K562 (cell line): Measurements from ENCODE around the gene MAST3. TPM values are rescaled to one million over a fixed set of nuclear protein-coding genes. Genes with fewer than 3 reads are reported as not detected.

ENCODE experiments used
- ATAC-seq: fragments of 200-7000 bp; cut with Tn5 transposase; 3 replicates; pipeline ENCODE4 v1.9.1; 2020; ENCODE audit warnings: moderate library complexity
- BruUV-seq: library from RNA; stranded (reverse); fragments of 400-500 nt; replicated peaks from 2 replicates; lab custom pipeline; 2021; lab: Mats Ljungman, UMichigan
- CTCF ChIA-PET: fragments of 300-600 bp; formaldehyde crosslinking; extraction: SDS; loops from one replicate; lab custom pipeline; 2021; ENCODE audit warnings: low intra/inter-chr PET ratio; lab: Yijun Ruan, JAX
- POLR2A ChIA-PET: fragments of 300-600, 350-650 bp; sonication (Branson Sonifier 250); formaldehyde crosslinking; extraction: SDS; loops from one replicate; lab custom pipeline; 2021; ENCODE audit warnings: antibody characterized with exemption, inconsistent platforms; lab: Yijun Ruan, JAX
- DNase-seq, 4 experiments: peaks; one replicate each; pipeline versions ENCODE4 v3.0.0 to v3.0.0-alpha.2; 2011 to 2018; ENCODE audit warnings: low spot score in 3 of 4, mixed read lengths in 3 of 4; ENCODE audit errors: extremely low read depth in 1 of 4
- FAIRE-seq: peaks from 2 replicates; lab custom pipeline; 2011; peaks lifted over from hg19 to GRCh38; lab: Jason Lieb, UNC
- H2AFZ ChIP-seq: 2 replicates; pipeline ENCODE4 v1.6.0; 2011; ENCODE audit warnings: low read depth, low read length, control low read depth, inconsistent platforms
- H3K27ac ChIP-seq: fragments of 200-600 bp; 3 replicates; pipeline ENCODE4 v1.8.0; 2011; ENCODE audit warnings: low read depth, mild to moderate bottlenecking, control low read depth, inconsistent platforms, low read length, moderate library complexity, mixed read lengths; ENCODE audit errors: extremely low read depth
- H3K27me3 ChIP-seq, 2 experiments: fragments of 300-600 bp in 1 of 2; 2 replicates in 1 of 2; 3 replicates in 1 of 2; pipeline versions ENCODE4 v1.6.0 to v1.8.0; 2011; ENCODE audit warnings: inconsistent platforms in 2 of 2, low read length in 2 of 2, mild to moderate bottlenecking in 1 of 2, mixed read lengths in 1 of 2, moderate library complexity in 1 of 2; ENCODE audit not compliant: control insufficient read depth in 2 of 2, insufficient read depth in 2 of 2
- H3K36me3 ChIP-seq: fragments of 300-600 bp; 3 replicates; pipeline ENCODE4 v1.8.0; 2011; ENCODE audit warnings: mild to moderate bottlenecking, low read length, inconsistent platforms; ENCODE audit not compliant: control insufficient read depth, insufficient read depth
- H3K4me1 ChIP-seq, 2 experiments: fragments of 200-600 bp in 1 of 2; replicated peaks in 1 of 2; 2 replicates in 1 of 2; 3 replicates in 1 of 2; pipeline versions ENCODE4 v1.5.1 to v1.8.0; 2011; ENCODE audit warnings: inconsistent platforms in 2 of 2, low read length in 2 of 2, mild to moderate bottlenecking in 1 of 2, mixed read lengths in 1 of 2, moderate library complexity in 1 of 2; ENCODE audit not compliant: control insufficient read depth in 2 of 2, insufficient read depth in 2 of 2
- H3K4me2 ChIP-seq: 2 replicates; pipeline ENCODE4 v1.6.1; 2011; ENCODE audit warnings: low read length, control low read depth, inconsistent platforms, mixed read lengths; ENCODE audit not compliant: insufficient read depth
- H3K4me3 ChIP-seq: fragments of 200-600 bp; sonication (generic), shearing (Covaris generic); 2 replicates; pipeline ENCODE4 v1.5.1; 2016; ENCODE audit warnings: control low read depth, inconsistent platforms
- H3K79me2 ChIP-seq: fragments of 200-600 bp; 3 replicates; pipeline ENCODE4 v1.8.0; 2011; ENCODE audit warnings: low read length, inconsistent platforms; ENCODE audit not compliant: control insufficient read depth, insufficient read depth
- H3K9ac ChIP-seq, 2 experiments: 2 replicates each; pipeline versions ENCODE4 v1.6.0 to v1.6.1; 2011; ENCODE audit warnings: low read depth in 2 of 2, low read length in 2 of 2, control low read depth in 1 of 2, inconsistent platforms in 1 of 2, mild to moderate bottlenecking in 1 of 2, mixed read lengths in 1 of 2; ENCODE audit not compliant: insufficient read depth in 1 of 2
- H3K9me1 ChIP-seq: one replicate; pipeline ENCODE4 v1.6.0; 2011; ENCODE audit warnings: inconsistent platforms, mild to moderate bottlenecking, low read length, moderate library complexity; ENCODE audit not compliant: control insufficient read depth, insufficient read depth
- H3K9me3 ChIP-seq: replicated peaks from 2 replicates; pipeline ENCODE4 v1.5.1; 2011; ENCODE audit warnings: low read depth, low read length, inconsistent platforms; ENCODE audit not compliant: control insufficient read depth, insufficient read depth
- H4K20me1 ChIP-seq: replicated peaks from 2 replicates; pipeline ENCODE4 v1.6.1; 2011; ENCODE audit warnings: low read length, inconsistent platforms, mixed read lengths; ENCODE audit not compliant: control insufficient read depth, insufficient read depth
- KDM1A ChIP-seq, 2 experiments: fragments of 450-650 bp; IDR thresholded peaks; 2 replicates each; pipeline ENCODE4 v1.6.1; 2016; ENCODE audit warnings: mild to moderate bottlenecking in 2 of 2
- PHTF2 ChIP-seq: fragments of 250-450 bp; sonication (Bioruptor Pico); IDR thresholded peaks from 2 replicates; pipeline ENCODE4 v1.5.0; 2021; ENCODE audit warnings: mild to moderate bottlenecking
- POLR2AphosphoS5 ChIP-seq: IDR thresholded peaks from 2 replicates; pipeline ENCODE4 v1.6.1; 2011; ENCODE audit warnings: mild to moderate bottlenecking, low read depth, low read length, moderate library complexity; ENCODE audit not compliant: control insufficient read depth, insufficient read depth
- ZNF143 ChIP-seq: sonication (generic); formaldehyde crosslinking; IDR thresholded peaks from 2 replicates; pipeline ENCODE4 v1.9.0; 2022; ENCODE audit warnings: mild to moderate bottlenecking, missing genetic modification reagents
- ZNF347 ChIP-seq: fragments of 450-650 bp; formaldehyde crosslinking; IDR thresholded peaks from 2 replicates; pipeline ENCODE4 v1.4.0; 2020; ENCODE audit warnings: low read depth, mild to moderate bottlenecking, moderate library complexity
- WGBS: fragments of 100-300 bp; shearing (Covaris generic); methylation state at CpG from one replicate; pipeline ENCODE4 v1.1.6; 2016; ENCODE audit warnings: low coverage, mixed read lengths; ENCODE audit not compliant: insufficient coverage; ENCODE audit errors: missing lambda C conversion rate; 5-methylcytosine and 5-hydroxymethylcytosine counted together
- in situ Hi-C: fragments of 300-500 bp; cut with MboI; formaldehyde crosslinking; loops from 4 replicates; pipeline ENCODE4 v1.15.0; 2018; ENCODE audit warnings: inconsistent platforms, mixed read lengths
- intact Hi-C: fragments of 100-400 bp; cut with micrococcal nuclease; formaldehyde crosslinking; loops from 2 replicates; pipeline ENCODE4 v1.14.2; 2022
- polyA plus RNA-seq, 8 experiments: library from polyadenylated mRNA; depleted of rRNA in 4 of 8; stranded (reverse) in 5 of 8; unstranded in 3 of 8; fragments of >200 nt; fragmentation: Nextera tagmentation in 2 of 8; fragmentation: Illumina TruSeq in 1 of 8; extraction: Ambion mirVana in 2 of 8; extraction: Trizol in 1 of 8; gene quantifications; 2 replicates each; pipeline versions ENCODE4 v1.2.1 to v1.2.3, GENCODE V29; 2011 to 2014; ENCODE audit warnings: inconsistent platforms in 1 of 8, missing spikeins in 1 of 8
- total RNA-seq, 7 experiments: library from RNA; depleted of rRNA in 6 of 7; stranded (reverse); fragments of >200 nt in 6 of 7; fragmentation: Illumina TruSeq in 2 of 7; extraction: Trizol in 2 of 7; gene quantifications; 2 replicates each; pipeline versions ENCODE4 v1.2.1 to v1.2.3, GENCODE V29; 2011 to 2021; ENCODE audit warnings: low replicate concordance in 1 of 7
- TF ChIP-seq, protein P1 (sequence below): fragments of 200-800 bp; sonication (Bioruptor generic); IDR thresholded peaks from 2 replicates; pipeline ENCODE4 v1.6.1; 2016; ENCODE audit warnings: missing genetic modification characterization, missing compliant biosample characterization

MAST3 gene
- total and polyA plus RNA-seq, 9 of the 15 experiments (the other 6 are each of a cell fraction or from before 2014, with no cell fraction given) = 0.94 to 9.9 (median 2.4) TPM

DNA sequence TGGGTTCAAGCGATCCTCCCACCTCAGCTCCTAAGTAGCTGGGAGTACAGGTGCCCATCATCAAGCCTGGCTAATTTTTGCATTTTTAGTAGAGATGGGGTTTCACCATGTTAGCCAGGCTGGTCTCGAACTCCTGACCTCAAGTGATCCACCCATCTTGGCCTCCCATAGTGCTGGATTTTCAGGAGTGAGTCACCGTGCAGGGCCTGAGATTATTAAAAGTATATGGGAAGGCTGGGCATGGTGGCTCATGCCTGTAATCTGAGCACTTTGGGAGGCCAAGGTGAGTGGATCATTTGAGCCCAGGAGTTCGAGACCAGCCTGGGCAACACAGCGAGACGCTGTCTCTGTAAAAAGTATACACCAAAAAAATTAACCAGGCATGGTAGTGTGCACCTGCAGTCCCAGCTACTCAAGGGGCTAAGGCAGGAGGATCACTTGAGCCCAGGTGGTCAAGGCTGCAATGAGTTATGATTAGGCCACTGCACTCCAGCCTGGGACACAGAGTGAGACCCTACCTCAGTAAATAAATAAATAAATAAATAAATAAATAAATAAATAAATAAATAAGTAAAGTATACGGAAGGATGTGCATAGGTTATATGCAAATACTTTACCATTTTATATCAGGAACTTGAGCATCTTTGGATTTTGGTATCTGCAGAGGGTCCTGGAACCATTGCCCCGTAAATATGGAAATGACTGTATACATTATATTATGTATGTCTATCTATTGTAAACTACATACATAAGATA lies 11.7 kb upstream of the MAST3 start:
- ChIA-PET CTCF (no interaction called here), POLR2A (interaction anchor here (0.6 kb wide), 1 partner anchor 169 kb away, joined by 3 read pairs; no protein-coding TSS in a partner anchor)
- peaks cover 6 to 18% of the 10 kb centered on the region in 2 experiments; a peak in 4 of 5 replicates for H3K27me3 ChIP-seq
- peaks cover 11 to 17% of the 10 kb centered on the region in 2 experiments; a peak in 4 of 5 replicates for H3K4me1 ChIP-seq
- DNase-seq = no peak
- H3K9me1 ChIP-seq = peaks cover 3% of the 10 kb centered on the region
- FAIRE-seq = no peak
- BruUV-seq = no TSS peak
- H3K36me3 ChIP-seq = no peaks in the 10 kb centered on the region
- H3K4me2 ChIP-seq = no peak overlapping the region
- WGBS = 29% methylated on average over 8 of the region's 8 CpGs
- no peak overlapping the region for H2AFZ ChIP-seq
- no peaks in the 10 kb centered on the region for H3K9me3 ChIP-seq
- H3K27ac ChIP-seq = no peak overlapping the region
- in situ Hi-C loops (no loop called here), intact Hi-C loops (no loop called here)
- H3K79me2 ChIP-seq = no peaks in the 10 kb centered on the region
- ATAC-seq = no peak
- TF ChIP-seq ZNF143 (CRISPR knock-in tag) (no peak), POLR2AphosphoS5 (no peak), ZNF347 (CRISPR knock-in tag) (no peak), PHTF2 (CRISPR knock-in tag) (no peak), KDM1A (IDR thresholded peaks at IDR 0.05) (0 out of 4 replicates have a peak, but pooled peaks of 1 of the 2 experiments have one; percentile 31)
- TF ChIP-seq, protein P1, sequence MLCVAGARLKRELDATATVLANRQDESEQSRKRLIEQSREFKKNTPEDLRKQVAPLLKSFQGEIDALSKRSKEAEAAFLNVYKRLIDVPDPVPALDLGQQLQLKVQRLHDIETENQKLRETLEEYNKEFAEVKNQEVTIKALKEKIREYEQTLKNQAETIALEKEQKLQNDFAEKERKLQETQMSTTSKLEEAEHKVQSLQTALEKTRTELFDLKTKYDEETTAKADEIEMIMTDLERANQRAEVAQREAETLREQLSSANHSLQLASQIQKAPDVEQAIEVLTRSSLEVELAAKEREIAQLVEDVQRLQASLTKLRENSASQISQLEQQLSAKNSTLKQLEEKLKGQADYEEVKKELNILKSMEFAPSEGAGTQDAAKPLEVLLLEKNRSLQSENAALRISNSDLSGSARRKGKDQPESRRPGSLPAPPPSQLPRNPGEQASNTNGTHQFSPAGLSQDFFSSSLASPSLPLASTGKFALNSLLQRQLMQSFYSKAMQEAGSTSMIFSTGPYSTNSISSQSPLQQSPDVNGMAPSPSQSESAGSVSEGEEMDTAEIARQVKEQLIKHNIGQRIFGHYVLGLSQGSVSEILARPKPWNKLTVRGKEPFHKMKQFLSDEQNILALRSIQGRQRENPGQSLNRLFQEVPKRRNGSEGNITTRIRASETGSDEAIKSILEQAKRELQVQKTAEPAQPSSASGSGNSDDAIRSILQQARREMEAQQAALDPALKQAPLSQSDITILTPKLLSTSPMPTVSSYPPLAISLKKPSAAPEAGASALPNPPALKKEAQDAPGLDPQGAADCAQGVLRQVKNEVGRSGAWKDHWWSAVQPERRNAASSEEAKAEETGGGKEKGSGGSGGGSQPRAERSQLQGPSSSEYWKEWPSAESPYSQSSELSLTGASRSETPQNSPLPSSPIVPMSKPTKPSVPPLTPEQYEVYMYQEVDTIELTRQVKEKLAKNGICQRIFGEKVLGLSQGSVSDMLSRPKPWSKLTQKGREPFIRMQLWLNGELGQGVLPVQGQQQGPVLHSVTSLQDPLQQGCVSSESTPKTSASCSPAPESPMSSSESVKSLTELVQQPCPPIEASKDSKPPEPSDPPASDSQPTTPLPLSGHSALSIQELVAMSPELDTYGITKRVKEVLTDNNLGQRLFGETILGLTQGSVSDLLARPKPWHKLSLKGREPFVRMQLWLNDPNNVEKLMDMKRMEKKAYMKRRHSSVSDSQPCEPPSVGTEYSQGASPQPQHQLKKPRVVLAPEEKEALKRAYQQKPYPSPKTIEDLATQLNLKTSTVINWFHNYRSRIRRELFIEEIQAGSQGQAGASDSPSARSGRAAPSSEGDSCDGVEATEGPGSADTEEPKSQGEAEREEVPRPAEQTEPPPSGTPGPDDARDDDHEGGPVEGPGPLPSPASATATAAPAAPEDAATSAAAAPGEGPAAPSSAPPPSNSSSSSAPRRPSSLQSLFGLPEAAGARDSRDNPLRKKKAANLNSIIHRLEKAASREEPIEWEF (CRISPR knock-in tag) = no peak
- no peak overlapping the region for H3K4me3 ChIP-seq
- H3K9ac ChIP-seq = no peak overlapping the region
- H4K20me1 ChIP-seq = no peaks in the 10 kb centered on the region
